Loucy (cell line): ENCODE measurements around the gene KRTAP10-4.

Source experiments
- H2AFZ ChIP-seq: fragments of 200-600 bp; sonication (generic); 2 replicates; pipeline ENCODE4 v1.6.0; 2016; ENCODE audit warnings: antibody characterized with exemption, mild to moderate bottlenecking, low read length, moderate library complexity
- H3F3A ChIP-seq: fragments of 200-600 bp; 2 replicates; pipeline ENCODE4 v1.6.0; 2016; ENCODE audit warnings: antibody characterized with exemption, low read depth, mild to moderate bottlenecking
- H3K27me3 ChIP-seq: fragments of 200-600 bp; sonication (generic); 2 replicates; pipeline ENCODE4 v1.6.1; 2014; ENCODE audit warnings: low read length, mild to moderate bottlenecking; ENCODE audit not compliant: insufficient read depth, poor library complexity, severe bottlenecking
- H3K36me3 ChIP-seq: fragments of 200-600 bp; sonication (generic); 2 replicates; pipeline ENCODE4 v1.6.1; 2016; ENCODE audit warnings: low read length; ENCODE audit not compliant: insufficient read depth
- H3K4me1 ChIP-seq: fragments of 200-600 bp; sonication (generic); 2 replicates; pipeline ENCODE4 v1.5.1; 2014; ENCODE audit warnings: low read length, mild to moderate bottlenecking; ENCODE audit not compliant: insufficient read depth, poor library complexity, severe bottlenecking
- H3K4me2 ChIP-seq: fragments of 200-600 bp; sonication (generic); 2 replicates; pipeline ENCODE4 v1.6.0; 2014; ENCODE audit warnings: antibody characterized with exemption, low read length, low read depth, mild to moderate bottlenecking; ENCODE audit not compliant: poor library complexity, severe bottlenecking
- H3K4me3 ChIP-seq: fragments of 200-600 bp; sonication (generic); 2 replicates; pipeline ENCODE4 v1.5.1; 2014; ENCODE audit warnings: low read length, mild to moderate bottlenecking, mixed read lengths; ENCODE audit not compliant: poor library complexity, severe bottlenecking
- H3K79me2 ChIP-seq: fragments of 200-600 bp; sonication (generic); 2 replicates; pipeline ENCODE4 v1.6.1; 2014; ENCODE audit warnings: low read length; ENCODE audit not compliant: insufficient read depth
- H3K9ac ChIP-seq: fragments of 200-600 bp; sonication (generic); 2 replicates; pipeline ENCODE4 v1.6.0; 2014; ENCODE audit warnings: mild to moderate bottlenecking, low read depth, low read length, moderate library complexity; ENCODE audit not compliant: poor library complexity, severe bottlenecking
- H3K9me2 ChIP-seq: fragments of 200-600 bp; sonication (generic); replicated peaks from 2 replicates; pipeline ENCODE4 v1.6.1; 2016; ENCODE audit warnings: low read depth, low read length, mixed read lengths
- H3K9me3 ChIP-seq: fragments of 200-600 bp; sonication (generic); 2 replicates; pipeline ENCODE4 v1.6.1; 2014; ENCODE audit warnings: mild to moderate bottlenecking, antibody characterized with exemption, low read length, low read depth; ENCODE audit not compliant: insufficient read depth
- H4K20me1 ChIP-seq: fragments of 200-600 bp; sonication (generic); 2 replicates; pipeline ENCODE4 v1.6.0; 2014; ENCODE audit warnings: antibody characterized with exemption, low read length, mild to moderate bottlenecking; ENCODE audit not compliant: insufficient read depth, poor library complexity, severe bottlenecking
- EZH2phosphoT487 ChIP-seq: fragments of 200-600 bp; IDR thresholded peaks from 2 replicates; pipeline ENCODE4 v1.6.1; 2018; ENCODE audit warnings: antibody characterized with exemption, mild to moderate bottlenecking, moderate library complexity, borderline replicate concordance
- TF ChIP-seq, protein P1 (sequence below): fragments of 200-600 bp; sonication (generic); conservative IDR thresholded peaks from 2 replicates; pipeline ENCODE4 v1.5.1; 2014; ENCODE audit warnings: mild to moderate bottlenecking, antibody characterized with exemption, low read length

KRTAP10-4 gene

GRCh38 chr21:44581158-44581557, 7.6 kb downstream of the KRTAP10-4 start:
- H3K9me2 ChIP-seq: no peaks in the 10 kb centered on the region
- H4K20me1 ChIP-seq: no peaks in the 10 kb centered on the region
- peaks cover 6% of the 10 kb centered on the region; the same call in 1 of the 2 replicates for H3K9me3 ChIP-seq
- H3K4me2 ChIP-seq: no peak overlapping the region
- no peak overlapping the region for H3K9ac ChIP-seq
- no peaks in the 10 kb centered on the region; the same call in 1 of the 2 replicates for H3F3A ChIP-seq
- no peaks in the 10 kb centered on the region for H3K4me1 ChIP-seq
- no peak overlapping the region for H3K4me3 ChIP-seq
- H3K27me3 ChIP-seq: no peaks in the 10 kb centered on the region
- H2AFZ ChIP-seq: no peak overlapping the region
- no peak for TF ChIP-seq EZH2phosphoT487
- TF ChIP-seq, protein P1, sequence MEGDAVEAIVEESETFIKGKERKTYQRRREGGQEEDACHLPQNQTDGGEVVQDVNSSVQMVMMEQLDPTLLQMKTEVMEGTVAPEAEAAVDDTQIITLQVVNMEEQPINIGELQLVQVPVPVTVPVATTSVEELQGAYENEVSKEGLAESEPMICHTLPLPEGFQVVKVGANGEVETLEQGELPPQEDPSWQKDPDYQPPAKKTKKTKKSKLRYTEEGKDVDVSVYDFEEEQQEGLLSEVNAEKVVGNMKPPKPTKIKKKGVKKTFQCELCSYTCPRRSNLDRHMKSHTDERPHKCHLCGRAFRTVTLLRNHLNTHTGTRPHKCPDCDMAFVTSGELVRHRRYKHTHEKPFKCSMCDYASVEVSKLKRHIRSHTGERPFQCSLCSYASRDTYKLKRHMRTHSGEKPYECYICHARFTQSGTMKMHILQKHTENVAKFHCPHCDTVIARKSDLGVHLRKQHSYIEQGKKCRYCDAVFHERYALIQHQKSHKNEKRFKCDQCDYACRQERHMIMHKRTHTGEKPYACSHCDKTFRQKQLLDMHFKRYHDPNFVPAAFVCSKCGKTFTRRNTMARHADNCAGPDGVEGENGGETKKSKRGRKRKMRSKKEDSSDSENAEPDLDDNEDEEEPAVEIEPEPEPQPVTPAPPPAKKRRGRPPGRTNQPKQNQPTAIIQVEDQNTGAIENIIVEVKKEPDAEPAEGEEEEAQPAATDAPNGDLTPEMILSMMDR: no peak
- no peaks in the 10 kb centered on the region for H3K79me2 ChIP-seq
- H3K36me3 ChIP-seq: no peaks in the 10 kb centered on the region

GRCh38 chr21:44582055-44582454, 8.5 kb downstream of the KRTAP10-4 start:
- Histone ChIP-seq H3K4me3 (no peak overlapping the region), H3K9me2 (no peaks in the 10 kb centered on the region), H3K79me2 (no peaks in the 10 kb centered on the region), H3F3A (no peaks in the 10 kb centered on the region; the same call in 1 of the 2 replicates), H3K27me3 (no peaks in the 10 kb centered on the region), H3K4me1 (no peaks in the 10 kb centered on the region), H3K4me2 (no peak overlapping the region), H4K20me1 (no peaks in the 10 kb centered on the region), H2AFZ (no peak overlapping the region), H3K9ac (no peak overlapping the region), H3K9me3 (peaks cover 6% of the 10 kb centered on the region; the same call in 1 of the 2 replicates), H3K36me3 (no peaks in the 10 kb centered on the region)
- TF ChIP-seq, protein P1: no peak
- TF ChIP-seq EZH2phosphoT487: no peak

GRCh38 chr21:44583089-44583799, 9.7 kb downstream of the KRTAP10-4 start:
- Histone ChIP-seq H4K20me1 (no peaks in the 10 kb centered on the region), H3F3A (no peaks in the 10 kb centered on the region; the same call in 1 of the 2 replicates), H3K9ac (no peak overlapping the region), H3K9me2 (no peaks in the 10 kb centered on the region), H3K4me1 (no peaks in the 10 kb centered on the region), H2AFZ (no peak overlapping the region), H3K4me3 (no peak overlapping the region), H3K4me2 (no peak overlapping the region), H3K27me3 (no peaks in the 10 kb centered on the region), H3K36me3 (no peaks in the 10 kb centered on the region), H3K79me2 (no peaks in the 10 kb centered on the region), H3K9me3 (peaks cover 6% of the 10 kb centered on the region; the same call in 1 of the 2 replicates)
- no peak for TF ChIP-seq EZH2phosphoT487
- TF ChIP-seq, protein P1: no peak
